NOMO-1 (cell line): ENCODE data around the gene UBE2L3.
"Not testable (repeated sequence)": the region's sequence is repeated elsewhere in the genome, so short reads cannot be mapped to it uniquely, and the experiment has no call there.

Source experiments
- DNase-seq, 2 experiments: peaks; one replicate each; lab custom pipeline; 2025; ENCODE audit not compliant: unreplicated experiment in 2 of 2; lab: John Stamatoyannopoulos, UW

UBE2L3 gene

DNA sequence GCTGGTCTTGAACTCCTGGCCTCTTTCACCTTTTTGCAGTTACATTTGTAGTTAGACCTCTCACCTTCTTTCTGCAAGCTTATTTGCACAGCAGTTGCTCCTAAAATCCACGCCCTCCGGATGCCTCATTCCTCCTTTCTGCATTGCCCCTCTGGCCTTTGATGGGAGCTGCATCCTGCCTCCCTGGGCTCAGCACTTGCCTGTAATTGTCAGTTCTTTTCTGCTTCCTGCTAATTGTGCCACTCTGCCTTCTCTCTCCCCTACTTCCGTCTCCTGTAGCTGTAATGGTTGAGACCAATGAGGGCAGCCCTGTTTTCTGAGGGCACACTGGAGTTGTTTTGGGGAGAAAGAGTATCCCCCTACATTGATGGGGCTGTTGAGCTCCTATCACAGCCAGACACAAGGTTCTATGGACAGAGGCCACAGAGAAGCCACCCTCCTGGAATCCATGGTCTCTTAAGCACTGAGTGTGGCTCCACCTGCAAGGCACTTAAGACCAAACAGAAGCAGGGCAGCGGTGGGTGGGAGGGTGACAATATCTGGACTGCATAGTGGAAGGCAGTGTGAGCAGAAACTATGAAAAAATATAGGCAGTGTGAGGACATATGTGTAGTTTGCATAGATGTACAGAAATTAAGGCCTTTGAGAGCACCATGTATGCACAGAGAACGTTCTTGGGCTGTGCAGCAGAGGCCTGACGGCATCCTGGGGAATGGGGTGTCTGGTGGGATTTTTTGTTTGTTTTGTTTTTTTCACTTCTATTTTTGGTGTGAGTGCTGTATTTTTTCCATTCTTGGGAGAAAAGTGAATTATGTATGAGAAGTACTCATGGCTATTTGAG, 31.8 kb downstream of the UBE2L3 start:
- no peak for DNase-seq

DNA sequence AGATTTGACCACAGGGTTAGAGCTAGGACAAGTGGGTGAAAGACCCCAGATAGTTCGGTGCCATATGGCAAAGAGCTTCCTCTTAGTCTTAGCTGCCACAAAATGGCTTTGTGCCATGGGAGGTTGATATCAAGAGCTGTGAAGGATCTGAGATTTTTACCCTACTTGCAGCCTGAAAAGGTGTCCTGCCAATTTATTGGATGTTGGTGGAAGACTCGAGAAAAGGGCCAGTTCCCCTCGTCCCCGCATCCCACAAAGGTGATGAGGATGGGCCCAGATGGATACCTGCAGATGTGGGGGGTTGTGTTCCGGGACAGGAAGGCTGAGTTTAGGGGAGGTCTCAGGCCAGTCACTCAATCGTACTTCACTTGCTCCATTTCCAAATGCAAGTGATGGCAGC, 35.1 kb downstream of the UBE2L3 start:
- no peak for DNase-seq

DNA sequence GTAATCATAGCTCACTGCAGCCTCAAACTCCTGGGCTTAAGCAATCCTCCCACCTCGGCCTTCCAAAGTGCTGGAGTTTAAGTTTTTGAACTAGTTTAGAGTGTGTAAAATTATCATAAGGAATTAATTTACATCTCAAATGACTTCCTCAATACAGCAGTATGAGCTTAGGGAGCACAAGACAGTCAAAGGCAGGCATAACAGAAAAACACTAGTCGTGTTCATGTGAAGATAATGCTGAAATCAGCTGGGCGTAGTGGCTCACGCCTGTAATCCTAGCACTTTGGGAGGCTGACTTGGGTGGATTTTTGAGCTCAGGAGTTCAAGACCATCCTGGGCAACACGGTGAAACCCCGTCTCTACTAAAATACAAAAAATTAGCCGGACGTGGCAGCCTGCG, 36.5 kb downstream of the UBE2L3 start:
- DNase-seq, result no peak

DNA sequence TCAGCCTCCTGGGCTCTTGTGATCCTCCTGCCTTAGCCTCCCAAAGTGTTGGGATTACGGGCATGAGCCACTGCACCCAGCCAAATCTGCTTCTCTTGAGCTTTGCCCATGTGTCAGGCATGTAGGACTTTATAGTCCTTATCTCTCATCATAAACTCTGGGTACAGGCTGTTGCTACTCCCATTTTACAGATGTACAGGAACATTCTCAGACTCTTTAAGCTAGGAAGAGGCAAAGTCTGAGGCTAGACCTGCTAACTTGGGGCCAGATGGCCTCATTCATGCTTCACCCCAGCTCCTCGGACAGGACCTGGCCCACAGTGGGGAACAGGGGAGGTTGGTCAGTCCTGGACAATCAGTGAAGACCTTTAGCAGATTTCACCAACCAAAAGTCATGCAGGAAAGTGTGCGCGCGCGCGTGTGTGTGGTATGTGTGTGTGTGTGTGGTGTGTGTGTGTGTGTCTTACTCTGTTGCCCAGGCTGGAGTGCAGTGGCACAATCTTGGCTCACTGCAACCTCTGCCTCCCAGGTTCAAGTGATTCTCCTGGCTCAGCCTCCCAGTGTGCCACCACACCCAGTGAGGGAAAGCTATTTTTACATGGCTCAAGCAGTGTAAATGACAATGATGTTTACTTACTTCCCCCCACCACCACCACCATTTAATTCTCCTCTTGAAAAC, 38.5 kb downstream of the UBE2L3 start:
- DNase-seq, result no peak

DNA sequence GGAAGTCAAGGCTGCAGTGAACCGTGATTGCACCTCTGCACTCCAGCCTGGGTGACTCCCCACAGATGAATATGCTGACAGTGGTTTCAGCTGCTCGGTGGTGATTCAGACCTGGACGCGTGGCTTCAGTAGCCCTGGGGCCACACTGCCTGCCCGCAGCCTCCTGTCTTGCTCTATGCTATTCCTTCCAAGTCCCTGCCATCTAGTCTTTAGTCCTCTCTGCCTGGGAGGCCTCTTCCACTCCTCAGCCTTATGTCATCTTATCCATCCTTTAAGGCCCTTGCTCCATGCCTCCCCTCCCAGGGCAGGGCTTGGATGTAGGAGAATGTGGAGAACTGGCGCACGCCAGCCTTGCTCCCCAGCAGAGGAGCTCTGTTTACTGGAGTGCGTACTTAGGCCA, 39.3 kb downstream of the UBE2L3 start:
- no peak for DNase-seq

DNA sequence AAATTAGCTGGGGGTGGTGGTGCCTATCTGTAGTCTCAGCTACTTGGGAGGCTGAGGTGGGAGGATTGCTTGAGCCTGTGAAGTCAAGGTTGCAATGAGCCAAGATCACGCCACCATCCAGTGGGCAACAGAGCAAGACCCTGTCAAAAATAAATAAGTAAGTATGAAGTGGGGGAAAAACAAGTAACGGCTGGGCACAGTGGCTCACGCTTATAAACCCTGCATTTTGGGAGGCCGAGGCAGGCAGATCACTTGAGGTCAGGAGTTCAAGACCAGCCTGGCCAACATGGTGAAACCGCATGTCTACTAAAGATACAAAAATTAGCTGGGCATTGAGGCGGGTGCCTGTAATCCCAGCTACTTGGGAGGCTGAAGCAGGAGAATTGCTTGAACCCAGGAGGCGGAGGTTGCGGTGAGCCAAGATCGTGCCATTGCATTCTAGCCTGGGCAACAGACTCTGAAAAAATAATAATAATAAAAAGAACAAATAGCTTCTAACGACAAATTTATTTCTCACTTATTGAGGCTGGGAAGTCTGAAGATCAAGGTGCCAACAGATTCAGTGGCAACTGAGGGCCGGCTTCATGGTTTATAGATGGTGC, 42.1 kb downstream of the UBE2L3 start:
- not testable (repeated sequence) for DNase-seq

DNA sequence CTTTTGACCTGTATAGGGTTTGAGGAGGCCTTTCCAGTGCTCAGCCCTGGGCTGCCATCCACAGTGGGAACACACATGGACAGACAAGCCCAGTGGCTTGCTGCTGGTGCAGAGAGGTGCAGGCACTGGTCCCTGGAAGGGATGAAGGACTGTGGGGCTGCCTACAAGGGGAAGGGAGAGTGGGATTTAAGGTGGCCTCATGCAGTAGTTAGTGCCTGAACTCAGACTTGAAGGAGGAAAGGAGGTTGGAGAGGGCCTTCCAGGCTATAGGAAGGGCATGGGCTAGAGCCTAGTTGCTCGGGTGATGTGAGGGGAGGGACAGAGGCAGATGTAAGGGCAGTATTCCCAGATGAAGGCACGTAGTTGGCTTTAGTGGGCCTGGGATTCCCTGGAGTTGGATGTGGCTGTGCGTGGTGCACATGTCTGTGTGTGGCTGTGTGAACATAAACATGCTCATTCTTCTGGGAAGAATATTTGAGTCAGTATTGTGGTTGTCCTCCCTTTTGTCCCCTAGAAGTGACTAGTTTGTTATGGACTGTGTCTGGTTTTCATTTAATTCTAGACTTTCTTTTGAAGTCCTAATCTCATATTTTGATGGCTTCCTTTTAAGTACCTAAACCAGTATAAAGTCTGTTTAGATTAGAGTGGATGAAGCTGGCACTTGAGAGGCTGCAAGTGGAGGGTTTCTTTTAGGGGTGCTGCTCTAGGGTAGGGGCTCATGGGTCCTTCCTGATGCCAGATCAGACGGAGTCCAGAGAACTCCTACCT, 43.9 kb downstream of the UBE2L3 start:
- no peak for DNase-seq

DNA sequence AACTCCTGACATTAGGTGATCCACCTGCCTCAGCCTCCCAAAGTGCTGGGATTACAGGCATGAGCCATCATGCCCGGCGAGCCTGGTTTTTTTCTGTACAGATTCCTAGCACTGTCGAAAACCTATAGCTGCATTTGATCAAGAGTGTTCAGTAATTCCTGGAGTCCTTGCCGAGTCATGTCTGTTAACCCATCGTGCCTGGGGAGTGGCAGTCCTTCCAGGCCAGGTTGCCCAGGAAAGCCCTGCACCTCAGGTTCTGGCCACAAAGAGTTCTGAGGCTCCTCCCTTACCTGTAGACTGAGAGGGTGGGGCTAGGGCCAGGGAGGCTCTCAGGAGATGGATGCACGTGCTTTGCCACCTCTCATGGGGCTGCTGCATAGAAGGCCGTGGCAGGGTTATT, 45.3 kb downstream of the UBE2L3 start:
- DNase-seq, result no peak

DNA sequence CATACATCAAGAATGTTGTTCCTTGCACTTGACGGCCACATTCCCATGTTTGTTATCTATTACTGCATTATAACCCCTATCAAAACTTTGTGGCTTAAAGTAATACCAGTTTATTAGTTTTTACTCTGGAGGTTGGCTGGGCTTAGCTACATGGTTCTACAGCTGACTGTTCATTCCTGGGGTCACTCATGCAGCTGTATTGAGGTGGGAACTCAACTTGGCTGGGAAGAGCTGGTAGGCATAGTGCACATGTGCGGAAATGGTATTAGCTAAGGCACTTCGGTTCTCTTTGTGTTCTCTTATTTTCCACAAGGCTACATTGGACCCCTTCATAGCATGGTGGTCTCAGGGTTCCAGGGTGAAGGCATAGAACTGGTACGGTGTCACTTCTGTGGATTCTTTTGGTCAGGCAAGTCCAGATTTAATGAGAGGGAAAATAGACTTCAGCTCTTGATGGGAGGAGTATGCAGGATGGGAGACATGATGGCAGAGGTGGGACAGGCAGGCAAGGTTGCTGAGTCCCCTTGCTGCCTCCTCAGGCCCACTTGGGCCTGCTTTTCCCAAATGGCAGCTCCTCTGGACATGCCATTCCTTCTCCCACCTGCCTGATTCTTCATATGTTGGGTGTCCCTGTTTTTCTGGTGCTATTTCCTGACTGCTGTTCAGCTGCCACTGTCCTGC, 46.2 kb downstream of the UBE2L3 start:
- no peak for DNase-seq

DNA sequence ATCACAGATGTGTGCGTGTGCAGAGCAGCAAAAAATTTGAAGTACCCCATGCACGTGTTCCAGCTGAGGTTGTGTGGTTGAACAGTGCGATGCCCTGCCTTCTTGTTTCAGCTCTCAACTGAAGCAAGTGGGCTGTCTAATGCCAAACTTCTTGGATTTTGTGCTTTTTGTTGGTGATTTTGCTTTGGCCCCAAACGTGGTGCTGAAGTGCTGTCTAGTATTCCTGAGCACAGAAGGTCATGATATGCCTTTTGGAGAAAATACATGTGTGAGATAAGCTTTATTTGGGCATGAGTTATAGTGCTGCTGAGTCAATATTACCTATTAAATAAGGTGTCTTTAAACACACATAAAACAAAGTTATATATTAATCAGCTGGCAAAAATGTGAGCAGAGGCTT, 48.2 kb downstream of the UBE2L3 start:
- no peak for DNase-seq

DNA sequence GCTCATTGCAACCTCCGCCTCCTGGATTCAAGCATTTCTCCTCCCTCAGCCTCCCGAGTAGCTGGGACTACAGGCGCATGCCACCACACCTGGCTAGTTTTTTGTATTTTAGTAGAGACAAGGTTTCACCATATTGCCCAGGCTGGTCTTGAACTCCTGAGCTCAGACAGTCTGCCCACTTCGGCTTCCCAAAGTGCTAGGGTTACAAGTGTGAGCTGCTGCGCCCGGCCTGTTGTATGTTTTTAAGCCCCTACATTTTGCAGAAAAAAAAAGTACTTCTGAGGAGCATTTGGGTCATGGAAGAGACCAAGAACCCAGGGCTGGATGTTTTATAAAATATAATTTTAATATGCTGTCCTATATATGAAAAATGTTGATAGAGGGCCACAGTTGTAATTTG, 49.8 kb downstream of the UBE2L3 start:
- DNase-seq, result not testable (repeated sequence)

DNA sequence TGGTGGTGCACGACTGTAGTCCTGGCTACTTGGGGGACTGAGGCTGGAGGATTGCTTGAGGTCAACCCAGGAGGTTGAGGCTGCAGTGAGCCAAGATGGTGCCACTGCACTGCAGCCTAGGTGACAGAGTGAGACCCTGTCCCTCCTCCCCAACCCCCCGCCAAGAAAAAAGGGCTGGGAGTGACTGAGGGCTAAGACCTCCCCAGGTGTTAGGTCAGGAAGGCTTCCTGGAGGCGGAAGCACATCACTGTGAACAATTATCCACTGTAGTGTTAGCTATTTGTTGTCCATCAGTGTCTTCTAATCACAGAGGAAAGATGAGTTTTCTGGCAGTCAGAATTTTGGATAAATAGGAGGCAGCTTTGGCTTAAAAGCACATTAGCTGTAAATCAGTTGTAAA, 53.5 kb downstream of the UBE2L3 start:
- DNase-seq, result no peak

DNA sequence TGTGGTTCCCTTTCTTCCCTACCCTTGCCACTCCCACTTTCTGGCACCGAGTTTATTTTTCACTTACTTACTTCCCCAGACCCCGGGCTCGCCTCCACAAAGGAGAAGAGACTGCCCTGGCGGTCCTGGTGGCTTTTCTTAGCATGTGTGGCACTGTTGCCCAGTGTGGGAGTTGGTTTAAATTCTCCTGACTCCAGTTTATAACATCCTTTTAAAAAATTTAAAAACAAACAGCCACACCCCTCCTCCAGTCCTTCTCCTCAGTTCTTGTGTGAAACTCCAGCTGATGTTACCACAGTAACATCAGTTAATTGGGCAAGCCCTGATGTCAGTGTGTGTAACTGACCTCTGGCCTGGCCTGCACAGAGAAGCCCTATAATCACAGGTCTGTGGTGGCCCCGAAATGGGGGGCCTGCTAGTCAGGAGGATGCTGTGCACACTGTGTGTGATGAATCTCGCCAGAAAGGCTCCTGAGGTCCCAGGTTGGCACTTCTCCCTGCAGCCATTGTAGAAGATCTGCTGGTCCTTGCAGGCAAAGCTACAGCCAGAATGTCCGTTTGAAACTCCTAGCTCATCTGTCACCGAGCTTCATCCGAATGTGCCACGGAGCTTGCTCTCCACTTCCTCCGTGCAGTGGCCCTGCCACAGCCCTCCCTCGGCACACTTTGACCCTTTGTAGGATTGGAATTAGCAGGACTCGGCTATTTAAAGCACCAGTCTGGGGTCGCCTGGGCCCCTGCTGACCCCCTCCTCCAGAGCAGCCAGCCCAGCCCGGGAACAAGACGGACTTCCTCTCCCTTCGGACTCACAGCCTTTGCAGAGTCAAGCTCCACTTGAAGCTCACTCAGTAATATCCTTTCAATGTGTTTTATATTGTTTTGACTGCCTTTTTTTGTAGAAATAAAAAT, 54.8 kb downstream of the UBE2L3 start:
- DNase-seq, result peak; percentile 31 to 56

DNA sequence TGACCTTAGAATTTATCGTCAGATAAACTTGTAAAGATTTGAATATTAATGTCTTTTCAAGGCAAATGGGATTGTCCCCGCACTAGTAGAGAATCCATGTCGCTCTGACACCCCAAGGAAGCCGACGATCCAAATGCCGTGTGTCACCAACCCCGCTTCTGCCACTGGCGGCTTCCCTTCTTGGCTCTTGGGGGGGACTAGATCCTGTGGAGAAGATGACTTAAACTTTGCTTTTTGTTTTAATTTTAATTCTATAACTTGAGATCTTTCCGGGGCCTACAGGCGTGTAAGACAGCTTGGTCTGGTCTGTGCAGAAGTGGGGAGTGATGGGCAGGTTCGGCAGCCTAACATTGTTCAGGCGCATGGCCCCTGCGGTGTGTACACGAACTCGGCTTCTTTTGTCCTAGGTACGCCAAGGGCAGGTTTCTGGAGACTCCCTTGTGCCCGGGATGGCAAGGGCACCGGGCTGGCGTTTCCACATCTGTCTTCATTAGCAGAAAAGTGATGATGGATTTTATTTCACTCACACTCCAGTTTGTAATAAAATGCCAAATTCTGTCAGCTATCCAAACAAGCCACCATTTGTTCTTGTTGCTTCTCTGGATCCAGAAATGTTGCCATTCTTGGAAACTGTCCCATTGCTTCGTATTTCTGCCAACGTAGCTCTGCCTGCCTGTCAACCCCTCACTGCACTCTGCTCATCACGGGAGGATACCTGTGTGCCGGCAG, 55.6 kb downstream of the UBE2L3 start:
- no peak for DNase-seq

DNA sequence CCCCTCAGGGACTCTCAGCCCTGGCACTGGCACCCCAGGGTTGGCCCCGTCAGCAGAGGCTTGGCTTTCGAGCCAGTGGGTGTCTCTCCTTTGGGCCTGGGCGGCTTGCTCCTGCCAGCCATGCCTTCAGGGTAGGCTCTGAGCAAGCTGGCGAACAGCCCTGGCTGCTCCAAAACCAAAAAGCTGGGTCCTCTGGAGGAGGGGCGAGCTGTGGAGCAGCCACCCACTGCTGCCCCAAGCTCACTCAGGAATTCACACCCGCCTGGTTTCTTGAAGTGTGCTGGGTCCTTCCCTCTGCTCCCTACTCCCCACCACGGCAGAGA, 56.1 kb downstream of the UBE2L3 start:
- DNase-seq, result no peak

DNA sequence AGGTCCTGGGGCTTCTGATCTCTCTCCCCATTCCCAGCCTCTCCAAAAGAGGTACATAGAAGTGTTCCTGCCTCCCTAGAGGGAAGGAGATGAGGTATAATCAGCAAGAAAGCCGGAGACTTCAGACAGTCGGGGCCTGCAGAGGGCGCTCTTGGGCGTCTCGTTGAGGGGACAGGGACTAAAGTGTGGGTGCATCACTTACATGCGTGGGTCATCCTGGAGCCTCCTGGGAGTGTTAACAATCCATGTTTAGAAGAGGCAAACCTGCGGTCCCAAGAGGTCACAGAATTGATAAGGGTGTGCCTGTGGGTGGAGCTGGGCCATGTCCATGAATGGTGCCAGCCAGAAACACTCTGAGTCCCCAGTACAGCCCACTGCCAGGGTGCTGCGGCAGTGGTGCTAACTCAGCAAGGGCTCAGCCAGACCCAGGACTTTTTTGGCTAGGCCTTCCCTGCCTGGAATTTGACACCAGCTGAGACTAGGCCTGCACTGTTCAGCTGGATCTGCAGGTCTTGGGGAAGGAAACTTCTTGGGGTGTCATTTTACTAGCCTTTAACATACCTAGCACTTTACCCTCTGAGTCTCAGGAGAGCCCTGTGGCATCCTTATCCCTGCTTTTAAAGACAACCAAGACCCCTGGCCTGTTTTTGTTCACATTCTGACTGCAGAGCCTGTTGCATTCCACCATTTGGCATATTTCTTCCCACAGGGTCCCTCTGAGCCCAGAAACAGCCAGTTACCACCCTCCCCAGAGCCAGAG, 56.8 kb downstream of the UBE2L3 start:
- DNase-seq, result no peak

DNA sequence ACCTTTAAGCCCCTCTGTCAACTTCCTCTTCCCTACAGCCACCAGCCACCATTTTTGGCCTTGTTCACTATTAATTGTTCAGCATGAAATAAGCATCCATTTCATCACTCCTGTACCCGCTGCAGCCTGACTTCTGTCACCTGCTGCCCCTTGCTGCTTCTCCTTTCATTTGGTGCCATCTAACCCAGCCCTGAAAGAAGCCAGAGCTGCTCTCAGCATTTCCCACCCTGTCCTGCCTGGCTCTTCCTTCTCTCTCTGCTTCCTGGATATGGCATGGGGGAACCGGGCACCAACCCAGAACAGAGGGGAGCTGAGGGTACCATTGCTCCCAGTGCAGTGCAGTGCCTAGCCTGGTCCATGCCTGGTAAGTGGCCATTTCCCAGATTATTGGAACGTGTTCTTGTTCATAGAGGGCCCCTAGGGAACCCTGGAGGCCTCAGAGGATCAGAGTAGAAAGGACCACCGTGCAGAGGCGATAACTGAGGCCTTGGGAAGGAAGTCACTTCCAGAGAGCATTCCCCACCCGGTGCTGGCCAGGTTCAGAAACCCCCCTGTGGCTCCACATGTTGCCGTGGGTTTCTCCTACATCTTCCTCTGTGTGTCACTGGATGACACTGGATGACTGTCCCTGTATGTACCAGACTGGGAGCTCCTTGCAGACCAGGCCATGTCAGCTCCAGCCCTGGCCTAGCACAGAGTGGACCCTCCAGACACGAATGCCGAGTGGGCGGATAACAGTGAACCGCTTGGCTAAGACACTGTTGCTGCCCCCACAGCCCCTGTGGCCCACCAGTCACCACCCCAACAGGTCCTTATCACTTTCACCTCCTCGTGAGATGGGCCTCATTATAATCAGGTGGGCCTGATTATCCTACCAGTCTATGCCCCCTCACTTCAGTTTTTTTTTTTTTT, 57.6 kb downstream of the UBE2L3 start:
- peak; percentile 33 to 45 for DNase-seq
